ENCODE data around the gene SIX3. TPM values are rescaled to one million over a fixed set of nuclear protein-coding genes. Genes with fewer than 3 reads are reported as not detected.

The SIX3 gene
- total RNA-seq, 1 experiment from 2014 or later = 1.4 TPM

DNA sequence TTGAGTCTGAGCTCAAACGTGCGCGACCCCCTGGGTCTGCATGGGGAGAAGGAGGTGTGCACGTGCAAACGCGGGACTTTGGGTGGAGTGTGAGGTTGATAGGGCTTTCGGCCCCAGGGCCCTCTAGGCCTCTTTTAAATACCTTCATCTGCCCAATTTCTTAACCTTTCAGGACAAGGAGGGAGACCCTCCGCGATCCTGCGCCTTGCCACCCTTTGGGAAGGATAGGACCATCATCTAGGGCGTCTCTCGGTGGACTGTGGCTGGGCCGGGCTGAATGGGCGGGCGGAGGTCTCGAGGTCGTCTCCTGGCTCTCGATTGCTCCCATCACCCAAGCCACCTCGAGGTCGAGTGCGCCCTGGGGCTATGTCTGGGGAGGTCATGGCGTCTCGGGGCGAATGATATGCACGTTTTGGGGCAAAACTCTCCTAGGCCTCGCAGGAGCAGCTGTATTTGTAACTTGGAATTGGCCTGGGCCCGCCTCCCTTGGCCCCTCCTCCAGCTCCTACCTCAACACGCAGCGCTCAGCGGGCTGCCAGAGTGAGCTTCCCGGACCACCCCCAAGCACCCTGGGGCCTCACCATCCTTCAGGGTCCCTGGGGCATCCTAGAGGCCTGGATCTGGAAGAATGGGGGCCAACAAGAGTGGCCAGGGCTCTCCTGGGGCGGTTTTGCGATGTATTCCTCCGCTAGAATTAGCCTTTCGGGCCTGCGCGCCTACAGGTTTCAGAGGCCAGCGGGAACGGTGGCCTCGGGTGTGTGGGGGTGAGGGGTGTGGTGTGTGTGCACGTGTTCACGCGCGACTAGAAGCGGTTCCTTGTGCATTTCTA, 8.7 kb upstream of the SIX3 start:
- Histone ChIP-seq H3K36me3 (ENCODE audit: low read depth) (no peaks in the 10 kb centered on the region; the same call in 1 of the 2 replicates), H3K9me3 (ENCODE audit: insufficient read depth, low read depth) (no peaks in the 10 kb centered on the region), H3K4me2 (no peak overlapping the region), H3K27ac (no peak overlapping the region), H3K9me2 (ENCODE audit: insufficient read depth) (no peaks in the 10 kb centered on the region), H3K27me3 (ENCODE audit: insufficient read depth, low read depth) (no peaks in the 10 kb centered on the region), H3K4me1 (replicated peaks; ENCODE audit: insufficient read depth) (peaks cover 11% of the 10 kb centered on the region), H2AFZ (no peak overlapping the region), H3K4me3 (no peak overlapping the region), H4K20me1 (ENCODE audit: insufficient read depth) (no peaks in the 10 kb centered on the region), H3F3A (ENCODE audit: insufficient read depth, low read depth) (peaks cover 13% of the 10 kb centered on the region), H3K79me2 (ENCODE audit: low read depth) (peaks cover 23% of the 10 kb centered on the region)
- CTCF ChIA-PET = no interaction called here
- BruUV-seq (replicated peaks) = no TSS peak
- POLR2A ChIA-PET (ENCODE audit: unreplicated experiment) = interaction anchor here (0.7 kb wide), 1 partner anchor 45 kb away, joined by 4 read pairs; no protein-coding TSS in a partner anchor
- no peak for TF ChIP-seq EZH2 (IDR thresholded peaks at IDR 0.05; ENCODE audit: low read depth)
- TF ChIP-seq CTCF (conservative IDR thresholded peaks at IDR 0.05) = no peak
- DNase-seq = no peak
- intact Hi-C loops (cut with micrococcal nuclease; ENCODE audit: unreplicated experiment) = no loop called here

GRCh38 chr2:44933434-44933951, 8.0 kb upstream of the SIX3 start:
- POLR2A ChIA-PET (ENCODE audit: unreplicated experiment) = no interaction called here
- BruUV-seq (replicated peaks) = no TSS peak

More at GRCh38 chr2:44933434-44933951, 8.0 kb upstream of the SIX3 start:
- no peaks in the 10 kb centered on the region for H4K20me1 ChIP-seq (ENCODE audit: insufficient read depth)
- H2AFZ ChIP-seq = no peak overlapping the region
- no peak overlapping the region for H3K27ac ChIP-seq
- no peak for DNase-seq
- no peaks in the 10 kb centered on the region; the same call in 1 of the 2 replicates for H3K36me3 ChIP-seq (ENCODE audit: low read depth)
- intact Hi-C loops (cut with micrococcal nuclease; ENCODE audit: unreplicated experiment) = no loop called here
- no peaks in the 10 kb centered on the region for H3K9me3 ChIP-seq (ENCODE audit: insufficient read depth, low read depth)
- H3K79me2 ChIP-seq (ENCODE audit: low read depth) = peaks cover 29% of the 10 kb centered on the region
- CTCF ChIA-PET = no interaction called here
- TF ChIP-seq CTCF (conservative IDR thresholded peaks at IDR 0.05) (no peak), EZH2 (IDR thresholded peaks at IDR 0.05; ENCODE audit: low read depth) (no peak)
- no peak overlapping the region for H3K4me2 ChIP-seq
- H3K27me3 ChIP-seq (ENCODE audit: insufficient read depth, low read depth) = no peaks in the 10 kb centered on the region
- H3K4me3 ChIP-seq = no peak overlapping the region
- peaks cover 19% of the 10 kb centered on the region for H3F3A ChIP-seq (ENCODE audit: insufficient read depth, low read depth)
- no peaks in the 10 kb centered on the region for H3K9me2 ChIP-seq (ENCODE audit: insufficient read depth)
- peaks cover 11% of the 10 kb centered on the region for H3K4me1 ChIP-seq (replicated peaks; ENCODE audit: insufficient read depth)

All from PC-9 (cell line).